HTERT RPE-1 (cell line): ENCODE results near the gene PARD6G.

Source experiments
- in situ Hi-C: fragments of 300-500 bp; cut with MboI; formaldehyde crosslinking; loops from 4 replicates; pipeline ENCODE4 v1.14.3; 2020; ENCODE audit warnings: low sequenced_read_pairs

Gene PARD6G

DNA sequence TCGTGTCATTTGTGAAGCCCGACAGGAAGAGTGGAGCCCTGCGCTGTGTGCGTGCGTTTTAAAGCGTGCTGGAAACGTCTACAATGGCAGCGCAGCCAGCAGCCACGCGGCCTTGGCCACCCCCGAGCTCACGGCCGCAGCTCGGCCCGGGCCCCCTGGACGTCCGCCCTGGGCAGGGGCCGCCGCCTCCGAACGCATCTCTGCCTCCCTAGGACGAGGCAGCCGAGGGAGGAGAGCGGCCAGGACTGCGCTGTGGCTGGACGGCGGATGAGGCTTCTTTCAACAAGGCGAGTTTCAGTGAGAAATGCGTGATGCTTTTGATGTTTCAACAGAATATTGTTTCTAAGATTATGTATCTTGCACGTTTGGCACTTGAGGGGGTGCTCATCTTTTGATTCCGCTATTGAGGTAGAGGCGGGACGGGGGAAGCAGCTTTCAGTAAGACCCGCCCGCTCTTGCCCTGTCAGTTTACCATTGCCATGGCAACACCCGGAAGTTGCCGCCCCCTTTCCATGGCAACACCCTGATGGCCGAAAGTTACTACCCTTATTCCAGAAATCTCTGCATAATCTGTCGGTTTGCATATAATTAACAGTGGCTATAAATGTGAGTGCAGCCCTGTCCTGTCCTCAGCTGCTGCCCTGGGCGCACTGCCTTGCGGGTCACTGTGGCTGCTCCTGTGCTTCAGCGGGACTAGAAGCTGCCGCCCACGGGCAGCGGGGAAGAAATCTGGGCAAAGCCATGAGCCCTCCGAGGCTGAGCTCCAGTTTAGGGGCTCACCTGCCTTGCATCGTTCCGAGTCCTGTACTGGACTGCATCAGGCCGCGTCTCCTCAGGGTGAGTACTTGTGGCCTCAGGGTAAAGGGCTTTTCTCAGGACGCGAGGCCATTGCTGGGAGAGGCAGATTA lies 99.6 kb downstream of the PARD6G start:
- in situ Hi-C loops, result no loop called here

DNA sequence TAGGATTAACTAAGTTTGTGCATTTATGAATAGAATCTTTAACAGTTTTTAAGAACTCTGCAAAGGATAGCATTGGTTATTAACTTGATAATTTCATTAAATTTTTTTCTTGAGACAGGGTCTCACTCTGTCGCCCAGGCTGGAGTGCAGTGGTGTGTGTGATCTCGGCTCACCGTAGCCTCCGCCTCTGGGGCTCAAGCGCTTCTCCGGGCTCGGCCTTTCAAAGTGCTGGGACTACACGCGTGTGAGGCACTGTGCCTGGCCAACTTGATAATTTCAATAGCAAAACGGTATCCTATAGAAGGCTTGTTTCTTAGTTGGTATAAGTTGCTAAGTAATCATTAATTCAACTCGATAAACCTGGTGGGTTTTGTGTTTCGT lies 100.3 kb downstream of the PARD6G start:
- in situ Hi-C loops, result no loop called here

DNA sequence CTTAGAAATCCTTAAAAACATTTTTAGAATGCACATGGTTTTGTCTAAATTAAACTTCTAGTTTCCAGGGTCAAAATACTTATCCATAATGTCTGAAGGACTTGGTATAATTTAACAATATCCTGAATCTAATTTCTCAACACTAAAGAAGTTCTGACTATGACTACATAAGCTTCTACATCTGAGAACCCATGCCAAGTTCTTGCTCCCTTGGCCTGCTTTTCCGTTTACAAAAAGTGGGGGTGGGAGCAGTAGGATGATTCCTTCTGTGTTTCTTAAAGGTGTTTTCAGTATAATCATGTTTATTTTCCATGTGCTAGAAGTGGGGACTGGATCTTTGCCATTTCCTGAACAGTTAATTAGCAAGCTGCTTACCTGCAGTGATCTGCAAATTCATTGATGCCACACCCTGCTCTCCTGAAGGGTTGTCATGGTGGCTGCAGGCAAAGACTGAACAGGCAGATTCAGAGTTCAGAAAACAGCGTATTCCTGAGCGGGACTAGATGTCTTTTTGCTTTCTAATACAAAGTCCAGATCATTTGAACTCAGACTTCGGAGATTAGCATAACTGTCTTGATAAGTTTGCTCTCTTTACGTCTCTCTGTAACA lies 102.0 kb downstream of the PARD6G start:
- in situ Hi-C loops, result no loop called here

DNA sequence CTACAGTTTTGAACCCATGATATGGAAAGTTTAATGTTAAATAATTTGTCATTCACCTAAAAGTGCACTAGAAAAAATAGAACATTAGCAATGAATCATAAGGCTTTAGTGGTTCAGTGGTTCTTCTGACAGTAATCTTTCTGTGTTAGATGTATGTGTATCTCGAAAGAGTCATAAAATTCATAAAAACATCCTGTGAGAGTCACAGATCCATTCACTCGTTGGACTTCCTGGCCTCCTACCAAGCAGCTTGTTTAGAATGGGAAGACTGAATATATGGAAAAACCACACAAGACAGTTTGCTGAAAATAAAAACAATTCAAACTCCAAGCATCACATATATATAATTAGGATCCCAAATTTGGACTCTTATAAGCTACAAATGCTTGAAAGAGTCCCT lies 103.4 kb downstream of the PARD6G start:
- in situ Hi-C loops, result no loop called here

DNA sequence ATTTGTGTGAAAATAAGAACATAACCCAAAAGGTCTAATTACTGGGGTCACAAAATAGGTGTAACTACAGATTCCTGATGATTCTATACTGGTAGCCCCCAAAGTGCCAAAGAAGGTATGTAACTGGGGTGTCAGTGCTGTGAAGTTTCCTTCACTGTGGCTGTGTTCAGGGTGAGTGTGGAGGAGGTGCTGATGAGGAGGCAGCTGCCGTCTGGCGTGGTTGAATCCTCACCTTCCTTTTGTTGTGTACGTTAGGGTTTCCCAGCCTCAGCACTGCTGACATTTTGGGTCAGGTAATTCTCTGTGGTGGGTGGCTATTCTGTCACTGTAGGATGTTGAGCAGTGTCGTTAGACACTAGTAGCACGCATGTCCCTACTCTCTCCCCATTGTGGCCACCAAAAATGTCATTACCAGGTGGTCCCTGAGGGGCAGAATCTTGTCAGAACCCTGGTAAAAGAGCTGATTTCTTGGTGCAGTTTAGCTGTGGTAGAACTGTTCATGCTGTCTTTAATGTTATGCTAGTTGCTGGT lies 106.8 kb downstream of the PARD6G start:
- in situ Hi-C loops, result no loop called here

DNA sequence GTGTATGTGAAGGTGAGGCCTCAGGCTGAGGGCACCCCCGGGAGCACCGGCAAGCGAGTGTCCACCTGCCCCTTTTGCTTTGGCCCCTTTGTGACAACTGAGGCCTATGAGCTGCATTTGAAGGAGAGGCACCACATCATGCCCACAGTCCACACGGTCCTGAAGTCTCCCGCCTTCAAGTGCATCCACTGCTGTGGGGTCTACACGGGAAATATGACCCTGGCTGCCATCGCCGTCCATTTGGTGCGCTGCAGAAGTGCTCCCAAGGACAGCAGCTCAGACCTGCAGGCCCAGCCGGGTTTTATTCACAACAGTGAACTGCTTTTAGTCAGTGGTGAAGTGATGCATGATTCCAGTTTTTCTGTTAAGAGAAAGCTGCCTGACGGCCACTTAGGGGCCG lies 109.3 kb downstream of the PARD6G start:
- in situ Hi-C loops, result no loop called here

DNA sequence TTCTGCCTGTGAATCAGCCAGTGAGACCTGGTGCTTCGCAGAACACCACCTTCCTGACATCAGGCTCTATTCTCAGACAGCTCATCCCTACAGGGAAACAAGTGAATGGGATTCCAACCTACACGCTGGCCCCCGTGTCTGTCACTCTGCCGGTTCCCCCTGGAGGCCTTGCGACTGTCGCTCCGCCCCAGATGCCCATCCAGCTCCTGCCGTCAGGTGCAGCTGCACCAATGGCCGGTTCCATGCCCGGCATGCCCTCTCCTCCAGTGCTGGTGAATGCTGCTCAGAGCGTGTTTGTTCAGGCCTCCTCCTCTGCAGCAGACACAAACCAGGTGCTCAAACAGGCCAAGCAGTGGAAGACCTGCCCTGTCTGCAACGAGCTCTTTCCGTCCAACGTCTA lies 110.2 kb downstream of the PARD6G start:
- in situ Hi-C loops, result no loop called here

DNA sequence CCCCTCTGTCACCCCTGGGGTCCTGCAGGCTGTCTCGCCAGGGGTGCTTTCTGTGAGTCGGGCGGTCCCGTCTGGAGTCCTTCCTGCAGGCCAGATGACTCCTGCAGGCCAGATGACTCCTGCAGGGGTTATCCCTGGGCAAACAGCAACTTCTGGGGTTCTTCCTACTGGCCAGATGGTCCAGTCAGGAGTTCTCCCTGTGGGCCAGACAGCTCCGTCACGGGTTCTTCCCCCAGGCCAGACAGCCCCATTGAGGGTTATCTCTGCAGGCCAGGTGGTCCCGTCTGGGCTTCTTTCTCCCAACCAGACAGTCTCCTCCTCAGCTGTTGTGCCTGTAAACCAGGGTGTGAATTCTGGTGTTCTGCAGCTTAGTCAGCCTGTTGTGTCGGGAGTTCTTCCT lies 110.6 kb downstream of the PARD6G start:
- in situ Hi-C loops, result no loop called here

DNA sequence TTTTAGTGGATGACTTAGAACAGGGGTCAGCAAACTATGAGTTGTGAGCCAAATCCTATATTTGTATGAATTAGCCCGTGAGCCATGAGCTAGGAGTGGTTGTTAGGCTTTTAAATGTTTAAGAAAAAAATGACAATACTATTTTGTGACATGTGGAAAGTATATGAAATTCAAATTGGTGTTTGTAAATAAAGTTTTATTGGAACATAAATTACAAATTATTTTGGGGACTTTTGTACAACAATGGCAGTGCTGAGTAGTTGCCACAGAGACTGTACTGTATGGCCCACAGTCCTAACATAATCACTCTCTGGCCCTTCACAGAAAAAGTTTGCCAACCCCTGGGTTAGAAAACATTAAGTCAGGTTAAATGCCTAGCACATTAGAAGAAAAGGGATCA lies 112.2 kb downstream of the PARD6G start:
- in situ Hi-C loops, result no loop called here

DNA sequence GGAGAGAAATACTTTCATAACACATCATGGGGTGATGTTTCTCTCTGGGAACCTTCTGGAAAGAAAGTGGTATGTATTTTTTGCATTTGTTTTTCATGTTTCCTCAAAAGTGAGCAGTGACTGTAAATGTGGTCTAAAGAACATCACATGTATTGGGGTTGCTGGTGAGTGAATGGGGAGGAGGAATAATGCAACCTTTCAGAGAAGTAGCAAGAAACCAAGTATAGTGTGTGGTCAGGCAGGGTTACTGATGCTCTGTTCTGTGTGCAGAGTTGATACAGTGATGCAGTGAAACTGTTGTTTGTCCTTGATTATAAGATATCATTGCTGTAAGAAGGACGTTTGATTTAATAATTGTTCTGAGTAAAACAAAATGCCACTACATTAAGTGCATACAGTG lies 114.2 kb downstream of the PARD6G start:
- in situ Hi-C loops, result no loop called here

DNA sequence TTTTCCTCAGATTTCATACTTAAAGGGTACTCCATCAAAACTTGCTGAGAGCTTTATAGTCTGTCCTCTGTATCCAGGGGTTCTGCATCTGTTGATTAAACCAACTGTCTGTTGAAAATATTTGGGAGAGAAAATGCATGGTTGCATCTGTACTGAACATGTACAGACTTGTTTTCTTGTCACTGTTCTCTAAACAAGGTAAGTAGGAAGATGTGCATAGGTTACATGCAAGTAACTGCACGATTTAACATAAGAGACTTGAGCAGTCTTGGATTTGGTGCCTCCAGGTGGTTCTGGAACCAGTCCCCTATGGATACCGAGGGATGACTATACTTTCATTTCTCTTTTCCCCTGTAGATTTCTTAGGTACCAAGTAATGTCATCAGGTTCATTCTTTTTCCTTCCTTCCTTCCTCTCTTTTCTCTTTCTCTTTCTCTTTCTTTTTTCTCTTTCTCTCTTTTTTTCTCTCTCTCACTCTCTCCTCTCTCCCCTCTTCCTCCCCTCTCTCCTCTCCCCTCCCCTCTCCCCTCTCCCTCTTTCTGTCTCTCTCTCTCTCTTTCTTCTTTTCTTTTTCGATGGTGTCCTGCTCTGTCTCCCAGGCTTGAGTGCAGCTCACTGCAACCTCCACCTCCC lies 115.0 kb downstream of the PARD6G start:
- in situ Hi-C loops, result no loop called here

DNA sequence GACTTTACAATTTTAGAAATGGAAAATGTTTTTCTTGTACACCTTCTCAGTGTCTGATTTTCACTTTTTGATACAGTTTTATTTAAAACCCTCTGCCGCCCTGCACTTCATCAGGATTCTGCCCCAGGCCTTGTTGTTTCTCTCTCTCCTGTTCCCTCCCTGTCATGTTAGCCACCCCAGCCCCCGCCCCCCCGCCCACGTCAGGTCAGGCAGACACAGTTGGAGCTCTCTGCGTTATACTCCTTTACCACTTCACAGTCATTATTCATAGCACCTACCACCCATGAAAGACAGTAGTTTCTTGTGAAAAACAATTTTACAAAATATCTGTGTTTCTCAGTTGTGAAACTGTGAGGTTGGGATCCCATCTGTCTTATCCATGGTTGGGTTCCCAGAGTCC lies 116.8 kb downstream of the PARD6G start:
- in situ Hi-C loops, result no loop called here

DNA sequence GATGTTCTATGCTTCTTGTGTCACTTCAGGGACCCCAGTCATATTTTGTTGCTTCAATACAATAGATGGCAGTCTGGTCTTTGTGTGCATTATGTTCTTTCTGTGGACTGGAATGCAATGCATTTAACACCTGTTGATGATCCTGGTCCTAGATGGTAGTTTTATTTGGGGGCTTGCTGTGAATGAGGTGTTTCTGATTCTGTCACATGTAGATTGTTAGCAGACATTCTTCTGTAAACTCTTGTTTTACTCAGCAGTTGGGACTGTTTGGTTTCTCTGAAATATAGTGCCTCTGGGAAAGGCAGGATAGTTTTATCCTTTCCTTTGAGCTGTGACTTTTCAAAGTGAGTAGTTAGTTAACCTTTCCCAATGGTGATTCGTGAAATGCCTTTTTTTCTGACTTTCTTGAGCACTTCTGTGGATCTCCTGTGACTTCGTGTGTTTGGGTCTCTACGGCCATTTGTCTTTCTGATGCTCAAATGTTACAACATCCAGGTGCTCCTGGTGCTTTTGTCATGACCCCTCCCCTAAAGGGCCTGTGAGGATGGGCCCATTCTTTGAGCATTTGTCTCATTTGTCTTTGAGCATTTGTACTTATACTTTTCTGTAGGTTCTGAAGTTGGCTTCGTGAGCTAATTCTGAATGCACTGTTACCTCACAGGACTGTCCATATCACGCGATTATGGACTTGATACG lies 117.5 kb downstream of the PARD6G start:
- in situ Hi-C loops, result no loop called here

DNA sequence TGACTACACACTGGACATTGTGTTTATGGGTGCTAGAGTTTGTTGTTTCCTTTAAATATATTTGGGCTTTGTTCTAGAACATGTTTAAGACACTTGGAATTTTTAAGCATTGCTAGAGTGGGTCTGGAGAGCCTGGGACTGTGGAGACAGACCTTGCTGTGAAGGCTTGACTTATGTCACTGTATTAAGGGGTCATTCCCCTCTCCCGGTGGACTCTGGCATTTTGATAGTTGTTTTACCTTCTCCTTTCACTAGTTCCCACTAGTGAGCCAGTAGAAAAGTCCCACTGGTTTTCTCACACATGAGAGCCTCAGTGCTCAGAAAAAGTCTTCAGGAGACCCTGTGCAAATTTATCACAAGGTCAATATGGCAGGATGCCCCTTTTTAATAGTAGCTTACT lies 119.7 kb downstream of the PARD6G start:
- in situ Hi-C loops, result no loop called here

DNA sequence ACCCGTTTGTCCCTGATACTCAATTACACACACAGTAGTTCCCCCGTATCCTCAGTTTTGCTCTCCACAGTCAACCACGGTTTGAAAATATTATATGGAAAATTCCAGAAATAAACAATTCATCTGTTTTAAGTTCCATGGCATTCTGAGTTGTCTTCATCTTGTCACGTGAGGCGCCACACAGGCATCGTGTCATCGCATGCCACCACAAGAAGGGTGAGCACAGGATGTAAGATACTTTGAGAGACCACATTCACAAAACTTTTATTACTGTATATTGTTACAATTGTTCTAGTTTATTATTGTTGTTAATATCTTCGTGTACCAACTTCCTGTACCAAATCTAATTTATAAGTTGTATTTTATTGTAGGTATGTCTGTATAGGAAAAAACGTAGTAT lies 120.5 kb downstream of the PARD6G start:
- in situ Hi-C loops, result no loop called here

DNA sequence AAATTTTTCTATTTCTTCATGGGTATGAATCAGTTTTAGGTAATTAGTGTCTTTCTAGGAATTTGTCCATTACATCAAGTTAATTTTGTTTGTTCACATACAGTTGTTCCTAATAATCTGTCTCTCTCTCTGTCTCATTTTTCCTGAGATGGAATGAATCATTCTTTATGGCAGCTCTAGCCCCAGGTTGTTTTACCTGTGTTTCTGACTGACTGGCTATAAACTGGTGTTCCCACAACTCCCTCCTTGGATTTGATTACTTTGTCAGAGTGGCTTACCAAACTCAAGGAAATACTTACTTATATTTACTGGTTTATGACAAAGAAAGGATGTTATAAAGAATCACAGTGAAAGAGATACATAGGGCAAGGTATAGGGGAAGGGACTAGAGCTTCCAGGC lies 123.2 kb downstream of the PARD6G start:
- in situ Hi-C loops, result no loop called here

DNA sequence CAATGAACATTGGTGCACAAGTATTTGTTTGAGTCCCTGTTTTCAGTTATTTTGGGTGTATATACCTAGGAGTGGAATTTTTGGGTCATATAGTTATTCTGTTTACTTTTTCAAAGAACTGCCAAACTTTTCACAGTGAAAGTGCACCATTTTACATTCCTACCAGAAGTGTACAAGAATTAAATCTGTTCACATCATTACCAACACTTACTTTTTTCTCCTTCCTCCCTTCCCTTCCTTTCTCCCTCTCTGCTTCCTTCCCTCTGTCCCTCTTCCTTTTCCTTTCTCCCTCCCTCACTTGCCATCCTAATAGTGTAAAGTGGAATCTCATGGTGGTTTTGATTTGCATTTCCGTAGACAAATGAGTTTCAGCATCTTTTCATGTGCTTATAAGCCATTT lies 126.4 kb downstream of the PARD6G start:
- in situ Hi-C loops, result no loop called here

DNA sequence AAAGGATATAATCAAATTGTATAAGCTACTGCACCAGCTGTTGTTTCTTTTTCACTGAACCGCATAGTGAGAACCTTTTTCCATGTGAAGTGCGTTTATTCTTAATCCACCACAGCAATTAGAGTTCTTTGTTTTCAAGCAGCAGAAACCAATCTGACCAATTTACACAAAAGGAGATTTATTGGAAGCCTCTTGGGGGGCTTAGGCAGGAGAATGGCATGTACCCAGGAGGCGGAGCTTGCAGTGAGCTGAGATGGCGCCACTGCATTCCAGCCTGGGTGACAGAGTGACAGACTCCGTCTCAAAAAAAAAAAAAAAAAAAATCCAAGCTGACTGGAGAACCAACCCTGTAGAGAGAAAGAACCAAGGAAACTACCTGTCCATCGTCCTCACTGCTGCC lies 128.2 kb downstream of the PARD6G start:
- in situ Hi-C loops, result no loop called here

DNA sequence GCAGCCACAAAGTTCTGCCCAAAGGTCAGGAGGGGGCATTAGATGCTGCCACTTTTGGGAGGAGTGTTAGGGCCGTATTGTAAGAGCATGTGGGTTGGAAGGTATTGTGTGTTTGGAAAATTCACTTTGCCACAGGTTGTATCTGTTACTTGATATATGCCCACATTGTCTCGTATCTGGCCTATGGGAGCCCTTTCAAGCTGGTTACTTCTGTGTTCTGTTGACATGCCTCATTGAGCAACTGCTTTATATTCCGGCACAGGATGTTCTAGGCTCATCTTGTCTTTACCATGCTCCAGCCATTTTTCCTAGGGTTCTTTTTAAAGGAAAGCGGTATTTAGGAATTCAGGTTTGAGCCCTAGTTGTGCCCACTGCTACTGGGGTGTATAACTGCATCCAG lies 132.3 kb downstream of the PARD6G start:
- in situ Hi-C loops, result no loop called here

DNA sequence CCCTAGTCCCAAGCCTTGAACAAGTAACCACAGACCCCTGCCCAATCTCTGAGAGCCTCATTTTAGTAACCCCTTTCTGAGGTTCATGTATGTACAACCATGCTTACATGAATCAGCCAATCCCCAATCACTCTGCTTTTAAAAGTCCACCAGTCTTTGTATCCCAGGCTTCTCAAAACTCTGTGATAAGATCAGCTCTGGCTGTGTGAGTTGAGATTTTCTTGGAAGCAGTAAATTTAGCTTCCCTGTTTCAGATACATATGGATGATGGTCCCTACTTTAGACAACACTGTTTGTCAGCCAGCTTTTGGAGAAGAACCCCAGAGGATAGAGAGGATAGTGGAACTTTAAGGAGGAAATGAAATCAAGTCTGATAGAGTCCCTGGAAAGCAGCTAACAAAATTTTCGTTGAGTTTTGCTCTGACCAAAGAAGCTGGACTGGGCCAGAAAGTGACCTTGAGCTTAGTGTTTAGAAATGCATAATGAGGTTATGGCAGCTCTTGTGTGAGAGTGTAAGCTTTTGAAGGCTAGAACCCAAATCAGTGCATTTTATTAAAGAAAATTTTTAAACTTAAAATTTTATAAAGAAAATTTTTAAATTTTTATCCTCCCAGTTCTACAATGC lies 134.6 kb downstream of the PARD6G start:
- in situ Hi-C loops, result no loop called here

DNA sequence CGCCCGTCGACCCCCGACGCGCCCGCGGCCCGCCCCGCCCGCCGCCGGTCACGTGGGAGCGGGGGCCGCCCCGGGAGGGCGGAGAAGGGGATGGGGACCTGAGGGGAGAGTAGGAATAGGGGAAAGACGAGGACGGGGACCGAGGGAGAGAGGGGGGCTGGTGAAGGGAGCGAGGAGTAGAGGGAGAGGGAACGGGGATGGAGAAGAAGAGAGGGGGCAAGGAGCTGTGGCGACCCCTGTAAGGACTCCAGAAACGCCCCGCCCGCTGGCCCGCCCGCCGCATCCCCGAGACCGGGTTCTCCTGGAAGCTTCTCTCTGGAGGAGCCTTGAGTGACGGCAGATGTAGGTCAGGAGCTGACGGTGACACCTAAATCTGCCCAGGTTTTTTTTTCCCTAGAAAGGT lies 137.6 kb downstream of the PARD6G start:
- in situ Hi-C loops, result no loop called here
